HepG2 (cell line): ENCODE results near the gene PRKG1. TPM values are rescaled to one million over a fixed set of nuclear protein-coding genes. Genes with fewer than 3 reads are reported as not detected.

Experiments
- ATAC-seq: fragments of 200-7000 bp; cut with Tn5 transposase; 3 replicates; pipeline ENCODE4 v1.9.1; 2020; ENCODE audit warnings: mild to moderate bottlenecking, moderate library complexity
- BruUV-seq: library from RNA; stranded (reverse); fragments of 400-500 nt; replicated peaks from 2 replicates; lab custom pipeline; 2021; lab: Mats Ljungman, UMichigan
- CTCF ChIA-PET: fragments of 300-600 bp; formaldehyde crosslinking; extraction: SDS; loops from one replicate; lab custom pipeline; 2021; ENCODE audit warnings: low total read pairs, inconsistent platforms, low intra/inter-chr PET ratio; lab: Yijun Ruan, JAX
- POLR2A ChIA-PET: fragments of 350-600 bp; sonication (Branson Sonifier 250); formaldehyde crosslinking; loops from one replicate; lab custom pipeline; 2020; ENCODE audit warnings: antibody characterized with exemption, inconsistent platforms; lab: Yijun Ruan, JAX
- DNase-seq: peaks from one replicate; pipeline ENCODE4 v3.0.0-alpha.2; 2015; ENCODE audit warnings: low spot score
- FAIRE-seq: peaks from 3 replicates; lab custom pipeline; 2011; peaks lifted over from hg19 to GRCh38; lab: Jason Lieb, UNC
- H2AFZ ChIP-seq: one replicate; pipeline ENCODE4 v1.6.1; 2011; ENCODE audit warnings: low read length, inconsistent platforms
- H3K27ac ChIP-seq: fragments of 300-600 bp; 3 replicates; pipeline ENCODE4 v1.8.0; 2011; ENCODE audit warnings: mixed run types, mild to moderate bottlenecking, mixed read lengths, low read length, inconsistent platforms; ENCODE audit not compliant: insufficient read depth; ENCODE audit errors: extremely low read length
- H3K27me3 ChIP-seq, 2 experiments: fragments of 200-600 bp in 1 of 2; 2 replicates in 1 of 2; 3 replicates in 1 of 2; pipeline versions ENCODE4 v1.6.0 to v1.8.0; 2011; ENCODE audit warnings: low read length in 2 of 2, mild to moderate bottlenecking in 2 of 2, moderate library complexity in 2 of 2, inconsistent platforms in 1 of 2; ENCODE audit not compliant: insufficient read depth in 2 of 2, control insufficient read depth in 1 of 2
- H3K36me3 ChIP-seq, 2 experiments: fragments of 200-600 bp in 1 of 2; replicated peaks in 1 of 2; 2 replicates in 1 of 2; 3 replicates in 1 of 2; pipeline versions ENCODE4 v1.5.1 to v1.8.0; 2011; ENCODE audit warnings: low read length in 2 of 2, inconsistent platforms in 1 of 2; ENCODE audit not compliant: insufficient read depth in 2 of 2, control insufficient read depth in 1 of 2
- H3K4me1 ChIP-seq: 2 replicates; pipeline ENCODE4 v1.5.1; 2012; ENCODE audit warnings: low read length, inconsistent platforms; ENCODE audit not compliant: insufficient read depth
- H3K4me2 ChIP-seq: 2 replicates; pipeline ENCODE4 v1.6.0; 2011; ENCODE audit warnings: low read depth, low read length, inconsistent platforms
- H3K4me3 ChIP-seq, 3 experiments: fragments of 200-600 bp in 1 of 3; sonication (generic), shearing (Covaris generic) in 1 of 3; replicated peaks in 1 of 3; 2 replicates each; pipeline ENCODE4 v1.5.1; 2011 to 2016; ENCODE audit warnings: low read length in 3 of 3, inconsistent platforms in 2 of 3, low read depth in 2 of 3, mild to moderate bottlenecking in 2 of 3, control low read depth in 1 of 3, mixed read lengths in 1 of 3; ENCODE audit not compliant: insufficient read depth in 1 of 3
- H3K79me2 ChIP-seq: one replicate; pipeline ENCODE4 v1.6.1; 2011; ENCODE audit warnings: low read length, inconsistent platforms; ENCODE audit not compliant: insufficient read depth
- H3K9ac ChIP-seq: 2 replicates; pipeline ENCODE4 v1.6.0; 2011; ENCODE audit warnings: mild to moderate bottlenecking, low read depth, low read length, inconsistent platforms; ENCODE audit not compliant: insufficient read depth
- H3K9me3 ChIP-seq: 2 replicates; pipeline ENCODE4 v1.5.1; 2012; ENCODE audit warnings: mild to moderate bottlenecking, low read length
- H4K20me1 ChIP-seq: 2 replicates; pipeline ENCODE4 v1.6.0; 2011; ENCODE audit warnings: inconsistent platforms, mild to moderate bottlenecking, low read length, moderate library complexity; ENCODE audit not compliant: insufficient read depth
- HDAC1 ChIP-seq: sonication (generic); formaldehyde crosslinking; IDR thresholded peaks from 2 replicates; pipeline ENCODE4 v1.5.1; 2020; ENCODE audit warnings: mild to moderate bottlenecking, missing genetic modification reagents
- NR2C2 ChIP-seq: sonication (generic); formaldehyde crosslinking; IDR thresholded peaks from 2 replicates; pipeline ENCODE4 v1.4.0; 2020; ENCODE audit warnings: missing genetic modification reagents, mild to moderate bottlenecking, moderate library complexity, borderline replicate concordance
- PCBP2 ChIP-seq: fragments of 200-400 bp; formaldehyde crosslinking; optimal IDR thresholded peaks from 2 replicates; pipeline ENCODE3; 2018; ENCODE audit warnings: low read length, low read depth; ENCODE audit not compliant: poor library complexity, severe bottlenecking
- SRSF4 ChIP-seq: fragments of 200-400 bp; formaldehyde crosslinking; IDR thresholded peaks from one replicate; pipeline ENCODE4 v1.6.1; 2018; ENCODE audit warnings: mild to moderate bottlenecking, low read depth, low read length, moderate library complexity; ENCODE audit not compliant: poor library complexity, severe bottlenecking
- ZMYM4 ChIP-seq: sonication (generic); formaldehyde crosslinking; IDR thresholded peaks from 2 replicates; pipeline ENCODE4 v1.8.1; 2023; ENCODE audit warnings: mild to moderate bottlenecking, missing genetic modification reagents
- ZNF550 ChIP-seq: sonication (generic); formaldehyde crosslinking; IDR thresholded peaks from 2 replicates; pipeline ENCODE4 v1.4.0; 2020; ENCODE audit warnings: mild to moderate bottlenecking, missing genetic modification reagents, borderline replicate concordance
- ZNF557 ChIP-seq: sonication (generic); formaldehyde crosslinking; IDR thresholded peaks from 2 replicates; pipeline ENCODE4 v1.4.0; 2020; ENCODE audit warnings: missing genetic modification reagents
- ZNF777 ChIP-seq: sonication (generic); formaldehyde crosslinking; IDR thresholded peaks from 2 replicates; pipeline ENCODE4 v1.4.0; 2020; ENCODE audit warnings: missing genetic modification reagents
- WGBS: methylation state at CpG from one replicate; pipeline ENCODE4 v1.1.6; 2017; ENCODE audit warnings: low lambda C conversion rate; 5-methylcytosine and 5-hydroxymethylcytosine counted together
- in situ Hi-C: cut with HindIII; loops from 2 replicates; pipeline ENCODE4 v1.10.0; 2017; ENCODE audit warnings: low pct_unique_long_range_greater_than_20kb; ENCODE audit not compliant: extremely low pct_ligation_motif_present
- intact Hi-C: fragments of 100-400 bp; cut with micrococcal nuclease; formaldehyde crosslinking; loops from one replicate; pipeline ENCODE4 v1.10.0; 2022; ENCODE audit not compliant: unreplicated experiment
- polyA plus RNA-seq, 8 experiments: library from polyadenylated mRNA; depleted of rRNA in 3 of 8; stranded (reverse) in 7 of 8; unstranded in 1 of 8; fragments of >200 nt; fragmentation: Illumina TruSeq in 4 of 8; extraction: Trizol in 4 of 8; gene quantifications; 2 replicates each; pipeline versions ENCODE4 v1.2.1 to v1.2.3, GENCODE V29; 2011 to 2016; ENCODE audit warnings: low read depth in 4 of 8, missing spikeins in 1 of 8, mixed read lengths in 1 of 8; ENCODE audit not compliant: insufficient read depth in 1 of 8
- total RNA-seq, 5 experiments: library from RNA; depleted of rRNA; stranded (reverse); fragments of >200 nt; fragmentation: Illumina TruSeq; extraction: Trizol; gene quantifications; 2 replicates each; pipeline ENCODE4 v1.2.3, GENCODE V29; 2016; ENCODE audit warnings: low read depth in 1 of 5
- TF ChIP-seq, protein P1 (sequence below): sonication (generic); formaldehyde crosslinking; IDR thresholded peaks from 2 replicates; pipeline ENCODE4 v1.5.1; 2020; ENCODE audit warnings: mild to moderate bottlenecking, missing genetic modification reagents, moderate library complexity
- TF ChIP-seq, protein P2 (sequence below): sonication (generic); formaldehyde crosslinking; IDR thresholded peaks from 2 replicates; pipeline ENCODE4 v1.5.0; 2020; ENCODE audit warnings: mild to moderate bottlenecking, missing genetic modification reagents
- TF ChIP-seq, protein P3 (sequence below): sonication (generic); formaldehyde crosslinking; IDR thresholded peaks from 2 replicates; pipeline ENCODE4 v1.4.0; 2020; ENCODE audit warnings: low read depth, mild to moderate bottlenecking, missing genetic modification reagents

The PRKG1 gene
- total and polyA plus RNA-seq, 2 of the 13 experiments (the other 11 are each of a cell fraction or from before 2014, with no cell fraction given) = 0.01 TPM; not detected in 1

DNA sequence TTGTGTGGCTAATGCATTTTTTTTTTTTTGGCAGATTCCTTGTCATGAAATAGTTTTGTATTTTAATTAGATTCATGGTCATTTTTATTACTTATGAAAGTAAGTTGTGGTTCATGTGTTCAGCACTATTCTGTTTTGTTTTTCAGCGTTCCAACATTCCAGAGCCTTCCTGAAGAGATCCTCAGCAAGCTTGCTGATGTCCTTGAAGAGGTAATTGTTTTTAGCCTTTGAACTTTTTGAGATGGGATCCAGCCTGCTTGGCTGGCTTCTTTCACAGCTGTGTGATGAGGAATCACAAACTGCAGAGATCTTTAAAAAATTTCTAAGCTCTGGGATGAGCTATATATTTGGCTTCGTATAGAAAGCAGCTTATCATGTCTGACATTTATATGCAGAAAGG lies 833.1 kb downstream of the PRKG1 start:
- FAIRE-seq = no peak
- Histone ChIP-seq H3K9ac (no peak overlapping the region), H2AFZ (no peak overlapping the region), H3K79me2 (no peaks in the 10 kb centered on the region), H3K4me1 (no peaks in the 10 kb centered on the region), H3K4me2 (no peak overlapping the region), H3K36me3 (no peaks in the 10 kb centered on the region), H3K4me3 (no peak overlapping the region), H4K20me1 (no peaks in the 10 kb centered on the region), H3K9me3 (no peaks in the 10 kb centered on the region), H3K27me3 (no peaks in the 10 kb centered on the region), H3K27ac (no peak overlapping the region)
- no TSS peak for BruUV-seq
- in situ Hi-C loops = no loop called here
- no peak for ATAC-seq
- DNase-seq = no peak
- ChIA-PET POLR2A (no interaction called here), CTCF (no interaction called here)
- WGBS = 0% methylated on average over 2 of the region's 2 CpGs
- no peak for TF ChIP-seq SRSF4
- TF ChIP-seq, protein P1, sequence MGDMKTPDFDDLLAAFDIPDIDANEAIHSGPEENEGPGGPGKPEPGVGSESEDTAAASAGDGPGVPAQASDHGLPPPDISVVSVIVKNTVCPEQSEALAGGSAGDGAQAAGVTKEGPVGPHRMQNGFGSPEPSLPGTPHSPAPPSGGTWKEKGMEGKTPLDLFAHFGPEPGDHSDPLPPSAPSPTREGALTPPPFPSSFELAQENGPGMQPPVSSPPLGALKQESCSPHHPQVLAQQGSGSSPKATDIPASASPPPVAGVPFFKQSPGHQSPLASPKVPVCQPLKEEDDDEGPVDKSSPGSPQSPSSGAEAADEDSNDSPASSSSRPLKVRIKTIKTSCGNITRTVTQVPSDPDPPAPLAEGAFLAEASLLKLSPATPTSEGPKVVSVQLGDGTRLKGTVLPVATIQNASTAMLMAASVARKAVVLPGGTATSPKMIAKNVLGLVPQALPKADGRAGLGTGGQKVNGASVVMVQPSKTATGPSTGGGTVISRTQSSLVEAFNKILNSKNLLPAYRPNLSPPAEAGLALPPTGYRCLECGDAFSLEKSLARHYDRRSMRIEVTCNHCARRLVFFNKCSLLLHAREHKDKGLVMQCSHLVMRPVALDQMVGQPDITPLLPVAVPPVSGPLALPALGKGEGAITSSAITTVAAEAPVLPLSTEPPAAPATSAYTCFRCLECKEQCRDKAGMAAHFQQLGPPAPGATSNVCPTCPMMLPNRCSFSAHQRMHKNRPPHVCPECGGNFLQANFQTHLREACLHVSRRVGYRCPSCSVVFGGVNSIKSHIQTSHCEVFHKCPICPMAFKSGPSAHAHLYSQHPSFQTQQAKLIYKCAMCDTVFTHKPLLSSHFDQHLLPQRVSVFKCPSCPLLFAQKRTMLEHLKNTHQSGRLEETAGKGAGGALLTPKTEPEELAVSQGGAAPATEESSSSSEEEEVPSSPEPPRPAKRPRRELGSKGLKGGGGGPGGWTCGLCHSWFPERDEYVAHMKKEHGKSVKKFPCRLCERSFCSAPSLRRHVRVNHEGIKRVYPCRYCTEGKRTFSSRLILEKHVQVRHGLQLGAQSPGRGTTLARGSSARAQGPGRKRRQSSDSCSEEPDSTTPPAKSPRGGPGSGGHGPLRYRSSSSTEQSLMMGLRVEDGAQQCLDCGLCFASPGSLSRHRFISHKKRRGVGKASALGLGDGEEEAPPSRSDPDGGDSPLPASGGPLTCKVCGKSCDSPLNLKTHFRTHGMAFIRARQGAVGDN = no peak
- intact Hi-C loops = no loop called here

DNA sequence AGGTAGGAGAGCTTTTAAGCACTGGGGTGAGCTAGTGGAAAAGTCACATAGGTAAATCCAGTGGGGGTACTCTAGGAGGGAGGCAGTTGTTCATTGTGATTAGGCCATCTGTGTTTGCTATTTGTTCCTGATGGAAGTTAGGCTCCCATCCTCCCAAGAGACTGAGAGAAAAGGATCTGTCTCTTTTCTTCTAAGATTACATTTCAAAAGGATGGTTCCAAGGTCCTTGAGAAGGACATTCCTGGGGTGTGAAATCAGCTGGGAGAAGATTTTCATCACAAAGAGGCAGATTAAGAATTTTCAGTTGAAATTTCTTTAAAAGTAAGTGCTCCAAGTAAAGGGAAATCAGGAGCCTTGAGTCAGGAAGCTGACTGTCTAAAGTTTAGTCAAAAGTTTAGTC lies 835.9 kb downstream of the PRKG1 start:
- in situ Hi-C loops = no loop called here
- H3K4me2 ChIP-seq = no peak overlapping the region
- POLR2A ChIA-PET = no interaction called here

More for the DNA sequence above, 835.9 kb downstream of the PRKG1 start:
- H3K4me1 ChIP-seq = no peaks in the 10 kb centered on the region
- H3K27me3 ChIP-seq = no peaks in the 10 kb centered on the region
- no peaks in the 10 kb centered on the region for H3K9me3 ChIP-seq
- no TSS peak for BruUV-seq
- DNase-seq = no peak
- intact Hi-C loops = no loop called here
- no peak overlapping the region for H2AFZ ChIP-seq
- H3K9ac ChIP-seq = no peak overlapping the region
- H3K79me2 ChIP-seq = no peaks in the 10 kb centered on the region
- H3K36me3 ChIP-seq = no peaks in the 10 kb centered on the region
- ATAC-seq = no peak
- H3K27ac ChIP-seq = no peak overlapping the region
- TF ChIP-seq HDAC1 (CRISPR knock-in tag) = no peak
- TF ChIP-seq NR2C2 (CRISPR knock-in tag) = no peak
- TF ChIP-seq, protein P2, sequence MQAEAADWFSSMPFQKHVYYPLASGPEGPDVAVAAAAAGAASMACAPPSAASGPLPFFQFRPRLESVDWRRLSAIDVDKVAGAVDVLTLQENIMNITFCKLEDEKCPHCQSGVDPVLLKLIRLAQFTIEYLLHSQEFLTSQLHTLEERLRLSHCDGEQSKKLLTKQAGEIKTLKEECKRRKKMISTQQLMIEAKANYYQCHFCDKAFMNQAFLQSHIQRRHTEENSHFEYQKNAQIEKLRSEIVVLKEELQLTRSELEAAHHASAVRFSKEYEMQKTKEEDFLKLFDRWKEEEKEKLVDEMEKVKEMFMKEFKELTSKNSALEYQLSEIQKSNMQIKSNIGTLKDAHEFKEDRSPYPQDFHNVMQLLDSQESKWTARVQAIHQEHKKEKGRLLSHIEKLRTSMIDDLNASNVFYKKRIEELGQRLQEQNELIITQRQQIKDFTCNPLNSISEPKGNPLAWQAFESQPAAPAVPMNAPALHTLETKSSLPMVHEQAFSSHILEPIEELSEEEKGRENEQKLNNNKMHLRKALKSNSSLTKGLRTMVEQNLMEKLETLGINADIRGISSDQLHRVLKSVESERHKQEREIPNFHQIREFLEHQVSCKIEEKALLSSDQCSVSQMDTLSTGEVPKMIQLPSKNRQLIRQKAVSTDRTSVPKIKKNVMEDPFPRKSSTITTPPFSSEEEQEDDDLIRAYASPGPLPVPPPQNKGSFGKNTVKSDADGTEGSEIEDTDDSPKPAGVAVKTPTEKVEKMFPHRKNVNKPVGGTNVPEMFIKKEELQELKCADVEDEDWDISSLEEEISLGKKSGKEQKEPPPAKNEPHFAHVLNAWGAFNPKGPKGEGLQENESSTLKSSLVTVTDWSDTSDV = no peak
- no peak for TF ChIP-seq PCBP2
- TF ChIP-seq ZMYM4 (CRISPR knock-in tag) = no peak
- TF ChIP-seq, protein P3, sequence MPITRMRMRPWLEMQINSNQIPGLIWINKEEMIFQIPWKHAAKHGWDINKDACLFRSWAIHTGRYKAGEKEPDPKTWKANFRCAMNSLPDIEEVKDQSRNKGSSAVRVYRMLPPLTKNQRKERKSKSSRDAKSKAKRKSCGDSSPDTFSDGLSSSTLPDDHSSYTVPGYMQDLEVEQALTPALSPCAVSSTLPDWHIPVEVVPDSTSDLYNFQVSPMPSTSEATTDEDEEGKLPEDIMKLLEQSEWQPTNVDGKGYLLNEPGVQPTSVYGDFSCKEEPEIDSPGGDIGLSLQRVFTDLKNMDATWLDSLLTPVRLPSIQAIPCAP (CRISPR knock-in tag) = no peak
- TF ChIP-seq ZNF777 (CRISPR knock-in tag) = no peak
- no peak for TF ChIP-seq ZNF557 (CRISPR knock-in tag)
- TF ChIP-seq ZNF550 (CRISPR knock-in tag) = no peak
- CTCF ChIA-PET = no interaction called here
- no peak overlapping the region for H3K4me3 ChIP-seq
- FAIRE-seq = no peak
- no peaks in the 10 kb centered on the region for H4K20me1 ChIP-seq
